Stomach smooth muscle (tissue), 2 donors: Measurements from ENCODE around the gene APH1B.

ENCODE experiments used
- H3K27ac ChIP-seq: one replicate; pipeline ENCODE4 v1.7.0; 2013; ENCODE audit warnings: mild to moderate bottlenecking, low read length, inconsistent platforms
- H3K27me3 ChIP-seq, 2 donors: one replicate each; pipeline ENCODE4 v1.7.0; 2013; ENCODE audit warnings: low read length in 2 of 2; ENCODE audit not compliant: insufficient read depth in 2 of 2, control insufficient read depth in 1 of 2
- H3K36me3 ChIP-seq, 2 donors: one replicate each; pipeline ENCODE4 v1.7.0; 2013; ENCODE audit warnings: low read length in 2 of 2; ENCODE audit not compliant: control insufficient read depth in 2 of 2, insufficient read depth in 2 of 2
- H3K4me1 ChIP-seq: one replicate; pipeline ENCODE4 v1.7.0; 2013; ENCODE audit warnings: low read length; ENCODE audit not compliant: control insufficient read depth, insufficient read depth
- H3K4me3 ChIP-seq, 2 donors: one replicate each; pipeline ENCODE4 v1.7.0; 2013; ENCODE audit warnings: low read length in 2 of 2
- H3K9ac ChIP-seq, 2 donors: one replicate each; pipeline ENCODE4 v1.7.0; 2013; ENCODE audit warnings: low read length in 2 of 2, mild to moderate bottlenecking in 1 of 2
- H3K9me3 ChIP-seq, 2 donors: one replicate each; pipeline ENCODE4 v1.7.0; 2013; ENCODE audit warnings: low read length in 2 of 2; ENCODE audit not compliant: control insufficient read depth in 2 of 2
- donor health status: healthy.
- donor health status: Pancreatic carcinoma.

The APH1B gene

GRCh38 chr15:63238796-63239195 is 38.6 kb upstream of the APH1B start:
- Histone ChIP-seq H3K36me3 (no peaks in the 10 kb centered on the region), H3K9ac (no peak overlapping the region), H3K4me3 (no peak overlapping the region), H3K4me1 (peaks cover 8% of the 10 kb centered on the region), H3K9me3 (no peaks in the 10 kb centered on the region), H3K27me3 (no peaks in the 10 kb centered on the region), H3K27ac (no peak overlapping the region)

GRCh38 chr15:63240109-63240508 is 37.3 kb upstream of the APH1B start:
- H3K4me3 ChIP-seq: no peak overlapping the region
- no peak overlapping the region for H3K27ac ChIP-seq
- no peak overlapping the region for H3K9ac ChIP-seq
- H3K4me1 ChIP-seq: no peaks in the 10 kb centered on the region
- no peaks in the 10 kb centered on the region for H3K36me3 ChIP-seq
- H3K9me3 ChIP-seq: no peaks in the 10 kb centered on the region
- no peaks in the 10 kb centered on the region for H3K27me3 ChIP-seq

GRCh38 chr15:63241316-63241715 is 36.1 kb upstream of the APH1B start:
- no peak overlapping the region for H3K4me3 ChIP-seq
- no peak overlapping the region for H3K9ac ChIP-seq
- no peak overlapping the region for H3K27ac ChIP-seq
- no peaks in the 10 kb centered on the region for H3K9me3 ChIP-seq
- H3K27me3 ChIP-seq: no peaks in the 10 kb centered on the region
- H3K36me3 ChIP-seq: no peaks in the 10 kb centered on the region
- H3K4me1 ChIP-seq: no peaks in the 10 kb centered on the region

GRCh38 chr15:63243101-63243500 is 34.3 kb upstream of the APH1B start:
- no peak overlapping the region for H3K4me3 ChIP-seq
- H3K27ac ChIP-seq: no peak overlapping the region
- no peaks in the 10 kb centered on the region for H3K9me3 ChIP-seq
- H3K9ac ChIP-seq: no peak overlapping the region
- H3K36me3 ChIP-seq: peaks cover 0 to 3% of the 10 kb centered on the region in 2 donors
- no peaks in the 10 kb centered on the region for H3K27me3 ChIP-seq
- H3K4me1 ChIP-seq: no peaks in the 10 kb centered on the region

- Histone ChIP-seq H3K36me3 (peaks cover 0 to 3% of the 10 kb centered on the region in 2 donors), H3K4me1 (no peaks in the 10 kb centered on the region), H3K9me3 (no peaks in the 10 kb centered on the region), H3K27ac (no peak overlapping the region), H3K4me3 (no peak overlapping the region), H3K9ac (no peak overlapping the region), H3K27me3 (no peaks in the 10 kb centered on the region)
Observed at GRCh38 chr15:63243776-63244175, 33.6 kb upstream of the APH1B start.

- no peak overlapping the region for H3K4me3 ChIP-seq
- H3K27ac ChIP-seq: no peak overlapping the region
- H3K27me3 ChIP-seq: no peaks in the 10 kb centered on the region
- no peaks in the 10 kb centered on the region for H3K9me3 ChIP-seq
- H3K36me3 ChIP-seq: peaks cover 0 to 3% of the 10 kb centered on the region in 2 donors
- H3K9ac ChIP-seq: no peak overlapping the region
- no peaks in the 10 kb centered on the region for H3K4me1 ChIP-seq
Observed at GRCh38 chr15:63244399-63244798, 33.0 kb upstream of the APH1B start.

- Histone ChIP-seq H3K36me3 (peaks cover 0 to 3% of the 10 kb centered on the region in 2 donors), H3K9ac (no peak overlapping the region), H3K4me3 (no peak overlapping the region), H3K27me3 (no peaks in the 10 kb centered on the region), H3K27ac (no peak overlapping the region), H3K9me3 (no peaks in the 10 kb centered on the region), H3K4me1 (no peaks in the 10 kb centered on the region)
Observed at GRCh38 chr15:63244976-63245645, 32.3 kb upstream of the APH1B start.

- H3K9me3 ChIP-seq: no peaks in the 10 kb centered on the region
- H3K27ac ChIP-seq: no peak overlapping the region
- H3K9ac ChIP-seq: no peak overlapping the region
Observed at GRCh38 chr15:63246691-63247469, 30.5 kb upstream of the APH1B start.

GRCh38 chr15:63250312-63250965 is 27.0 kb upstream of the APH1B start:
- Histone ChIP-seq H3K4me3 (no peak overlapping the region), H3K4me1 (no peaks in the 10 kb centered on the region), H3K9ac (no peak overlapping the region), H3K27me3 (no peaks in the 10 kb centered on the region), H3K27ac (no peak overlapping the region), H3K36me3 (peaks cover 6% of the 10 kb centered on the region in 2 donors), H3K9me3 (no peaks in the 10 kb centered on the region)

More at GRCh38 chr15:63246691-63247469, 30.5 kb upstream of the APH1B start:
- H3K36me3 ChIP-seq: peaks cover 6% of the 10 kb centered on the region in 2 donors
- H3K4me3 ChIP-seq: no peak overlapping the region
- H3K4me1 ChIP-seq: no peaks in the 10 kb centered on the region
- no peaks in the 10 kb centered on the region for H3K27me3 ChIP-seq

GRCh38 chr15:63251701-63252100 is 25.7 kb upstream of the APH1B start:
- no peaks in the 10 kb centered on the region for H3K4me1 ChIP-seq
- no peak overlapping the region for H3K27ac ChIP-seq
- H3K27me3 ChIP-seq: no peaks in the 10 kb centered on the region
- no peak overlapping the region for H3K4me3 ChIP-seq
- no peaks in the 10 kb centered on the region for H3K9me3 ChIP-seq
- peaks cover 6% of the 10 kb centered on the region in 2 donors for H3K36me3 ChIP-seq
- H3K9ac ChIP-seq: no peak overlapping the region
